ENCODE data around the gene IMPDH2. TPM values are rescaled to one million over a fixed set of nuclear protein-coding genes. Genes with fewer than 3 reads are reported as not detected.

IMPDH2 gene
- 230 TPM for polyA plus RNA-seq (ENCODE audit: insufficient read length)

- peak; percentile 97 for DNase-seq
Observed at GRCh38 chr3:49028673-49029562, at the start of gene IMPDH2. IMPDH2 (minus strand) TSS chr3:49029398; CDS start chr3:49029350, 48 bp downstream.

GRCh38 chr3:49076646-49077045 is 47.4 kb upstream of the IMPDH2 start:
- no peak for DNase-seq

- no peak for DNase-seq
Observed at GRCh38 chr3:49076116-49076515, 46.9 kb upstream of the IMPDH2 start.

GRCh38 chr3:49058011-49058410 is 28.8 kb upstream of the IMPDH2 start:
- DNase-seq = no peak

GRCh38 chr3:49057268-49057667 is 28.1 kb upstream of the IMPDH2 start:
- no peak for DNase-seq

GRCh38 chr3:49054344-49054862 is 25.2 kb upstream of the IMPDH2 start:
- DNase-seq = no peak

GRCh38 chr3:49053543-49053942 is 24.3 kb upstream of the IMPDH2 start:
- DNase-seq = no peak

- no peak for DNase-seq
Observed at GRCh38 chr3:49035281-49035680, 6.1 kb upstream of the IMPDH2 start.

GRCh38 chr3:49034650-49035049 is 5.5 kb upstream of the IMPDH2 start:
- no peak for DNase-seq

- no peak for DNase-seq
Observed at GRCh38 chr3:49032646-49033304, 3.6 kb upstream of the IMPDH2 start.

GRCh38 chr3:49030321-49030720 is 1.1 kb upstream of the IMPDH2 start:
- DNase-seq = no peak

- no peak for DNase-seq
Observed at GRCh38 chr3:49029563-49029884, 326 bp upstream of the IMPDH2 start.

GRCh38 chr3:49028298-49028672 is 913 bp downstream of the IMPDH2 start:
- DNase-seq = no peak

- DNase-seq = no peak
Observed at GRCh38 chr3:49027634-49028033, 1.6 kb downstream of the IMPDH2 start.

GRCh38 chr3:49026536-49026935 is 2.7 kb downstream of the IMPDH2 start:
- no peak for DNase-seq

- no peak for DNase-seq
Observed at GRCh38 chr3:49025793-49026520, 3.2 kb downstream of the IMPDH2 start.

GRCh38 chr3:49025005-49025792 is 4.0 kb downstream of the IMPDH2 start:
- no peak for DNase-seq

- DNase-seq = no peak
Observed at GRCh38 chr3:49024449-49024848, 4.7 kb downstream of the IMPDH2 start.

- no peak for DNase-seq
Observed at GRCh38 chr3:49023775-49024174, 5.4 kb downstream of the IMPDH2 start.

GRCh38 chr3:49022688-49023171 is 6.5 kb downstream of the IMPDH2 start:
- DNase-seq = no peak

GRCh38 chr3:49021813-49022687 is 7.1 kb downstream of the IMPDH2 start, which contains the start of gene NDUFAF3:
NDUFAF3 (plus strand) TSS chr3:49022121; CDS start chr3:49022145, 24 bp downstream.
- DNase-seq = peak; percentile 95
